Measurements from ENCODE around the gene DDX21.
"Not testable (repeated sequence)": the region's sequence is repeated elsewhere in the genome, so short reads cannot be mapped to it uniquely, and the experiment has no call there.

DDX21 gene

DNA sequence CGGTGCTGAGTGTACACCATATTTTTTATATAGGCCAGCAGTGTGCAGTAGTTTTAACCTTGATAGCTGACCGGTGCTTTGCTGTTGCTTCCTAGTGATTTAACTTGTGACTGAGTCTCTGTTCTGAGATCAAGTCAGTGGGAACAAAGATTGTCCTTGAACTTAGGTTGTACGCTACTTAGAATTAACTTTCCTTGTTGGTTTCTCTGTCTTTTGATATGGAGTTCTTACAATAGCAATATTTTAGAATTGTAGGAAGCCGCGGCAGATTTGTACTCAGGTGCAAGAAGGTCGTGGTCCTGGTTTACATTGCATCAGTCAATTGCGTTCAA is 1.3 kb downstream of the DDX21 start:
- no peaks in the 10 kb centered on the region for H3K9me3 ChIP-seq (ENCODE audit: severe bottlenecking)
- no peaks in the 10 kb centered on the region for H3K27me3 ChIP-seq (ENCODE audit: insufficient read depth, low read depth, severe bottlenecking)
- DNase-seq = no peak
- no peak overlapping the region for H3K27ac ChIP-seq
- H3K4me3 ChIP-seq (ENCODE audit: low read depth, low read length) = peak overlapping the region; percentile 99
- H3K36me3 ChIP-seq = peaks cover 44% of the 10 kb centered on the region
- TF ChIP-seq, protein P1, sequence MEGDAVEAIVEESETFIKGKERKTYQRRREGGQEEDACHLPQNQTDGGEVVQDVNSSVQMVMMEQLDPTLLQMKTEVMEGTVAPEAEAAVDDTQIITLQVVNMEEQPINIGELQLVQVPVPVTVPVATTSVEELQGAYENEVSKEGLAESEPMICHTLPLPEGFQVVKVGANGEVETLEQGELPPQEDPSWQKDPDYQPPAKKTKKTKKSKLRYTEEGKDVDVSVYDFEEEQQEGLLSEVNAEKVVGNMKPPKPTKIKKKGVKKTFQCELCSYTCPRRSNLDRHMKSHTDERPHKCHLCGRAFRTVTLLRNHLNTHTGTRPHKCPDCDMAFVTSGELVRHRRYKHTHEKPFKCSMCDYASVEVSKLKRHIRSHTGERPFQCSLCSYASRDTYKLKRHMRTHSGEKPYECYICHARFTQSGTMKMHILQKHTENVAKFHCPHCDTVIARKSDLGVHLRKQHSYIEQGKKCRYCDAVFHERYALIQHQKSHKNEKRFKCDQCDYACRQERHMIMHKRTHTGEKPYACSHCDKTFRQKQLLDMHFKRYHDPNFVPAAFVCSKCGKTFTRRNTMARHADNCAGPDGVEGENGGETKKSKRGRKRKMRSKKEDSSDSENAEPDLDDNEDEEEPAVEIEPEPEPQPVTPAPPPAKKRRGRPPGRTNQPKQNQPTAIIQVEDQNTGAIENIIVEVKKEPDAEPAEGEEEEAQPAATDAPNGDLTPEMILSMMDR (IDR thresholded peaks at IDR 0.05; ENCODE audit: low read depth, low read length) = no peak

DNA sequence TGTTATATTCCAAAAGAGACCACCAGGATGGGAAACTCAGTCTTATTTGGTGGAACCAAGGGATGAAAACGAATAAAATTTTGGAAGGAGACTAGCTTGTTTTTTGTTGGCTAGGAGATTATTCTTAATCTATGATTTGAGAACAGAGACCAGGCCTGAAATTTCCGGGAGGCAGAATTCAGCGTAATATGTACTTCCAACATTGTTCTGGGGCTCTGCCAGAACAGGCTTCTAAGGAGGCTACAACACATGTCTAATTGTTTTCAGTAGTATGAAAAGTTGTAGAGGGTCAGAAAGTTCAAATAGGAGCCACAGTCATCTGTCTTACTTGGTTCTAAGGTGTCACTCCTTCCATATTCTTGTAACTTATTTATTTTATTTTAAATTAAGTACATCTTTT is 1.7 kb downstream of the DDX21 start:
- H3K27me3 ChIP-seq (ENCODE audit: insufficient read depth, low read depth, severe bottlenecking) = no peaks in the 10 kb centered on the region
- H3K9me3 ChIP-seq (ENCODE audit: severe bottlenecking) = no peaks in the 10 kb centered on the region
- TF ChIP-seq, protein P1 (IDR thresholded peaks at IDR 0.05; ENCODE audit: low read depth, low read length) = no peak
- no peak for DNase-seq
- no peak overlapping the region for H3K27ac ChIP-seq
- no peak overlapping the region for H3K4me3 ChIP-seq (ENCODE audit: low read depth, low read length)
- peaks cover 48% of the 10 kb centered on the region for H3K36me3 ChIP-seq

DNA sequence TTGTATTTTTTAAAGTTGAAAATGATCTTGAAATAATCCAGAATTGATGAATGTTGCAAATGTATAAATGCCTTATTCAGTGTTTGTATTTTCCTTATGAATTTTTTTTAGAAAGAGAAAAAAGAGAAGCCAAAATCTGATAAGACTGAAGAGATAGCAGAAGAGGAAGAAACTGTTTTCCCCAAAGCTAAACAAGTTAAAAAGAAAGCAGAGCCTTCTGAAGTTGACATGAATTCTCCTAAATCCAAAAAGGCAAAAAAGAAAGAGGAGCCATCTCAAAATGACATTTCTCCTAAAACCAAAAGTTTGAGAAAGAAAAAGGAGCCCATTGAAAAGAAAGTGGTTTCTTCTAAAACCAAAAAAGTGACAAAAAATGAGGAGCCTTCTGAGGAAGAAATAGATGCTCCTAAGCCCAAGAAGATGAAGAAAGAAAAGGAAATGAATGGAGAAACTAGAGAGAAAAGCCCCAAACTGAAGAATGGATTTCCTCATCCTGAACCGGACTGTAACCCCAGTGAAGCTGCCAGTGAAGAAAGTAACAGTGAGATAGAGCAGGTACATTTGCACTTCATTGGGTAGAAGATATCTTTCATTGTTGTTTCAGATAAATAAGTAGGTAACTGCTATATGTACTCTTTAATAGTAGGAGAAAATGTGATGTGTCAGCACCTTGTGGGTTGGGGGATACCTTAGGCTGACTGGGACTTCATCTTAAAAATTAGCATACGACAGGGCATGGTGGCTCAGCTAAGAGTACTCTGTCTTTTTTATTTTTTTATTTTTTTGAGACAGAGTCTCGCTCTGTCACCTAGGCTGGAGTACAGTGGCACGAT is 3.9 kb downstream of the DDX21 start:
- Histone ChIP-seq H3K4me3 (ENCODE audit: low read depth, low read length) (no peak overlapping the region), H3K27me3 (ENCODE audit: insufficient read depth, low read depth, severe bottlenecking) (no peaks in the 10 kb centered on the region), H3K9me3 (ENCODE audit: severe bottlenecking) (no peaks in the 10 kb centered on the region), H3K27ac (no peak overlapping the region), H3K36me3 (peaks cover 60% of the 10 kb centered on the region)
- TF ChIP-seq, protein P1 (IDR thresholded peaks at IDR 0.05; ENCODE audit: low read depth, low read length) = no peak
- no peak for DNase-seq

DNA sequence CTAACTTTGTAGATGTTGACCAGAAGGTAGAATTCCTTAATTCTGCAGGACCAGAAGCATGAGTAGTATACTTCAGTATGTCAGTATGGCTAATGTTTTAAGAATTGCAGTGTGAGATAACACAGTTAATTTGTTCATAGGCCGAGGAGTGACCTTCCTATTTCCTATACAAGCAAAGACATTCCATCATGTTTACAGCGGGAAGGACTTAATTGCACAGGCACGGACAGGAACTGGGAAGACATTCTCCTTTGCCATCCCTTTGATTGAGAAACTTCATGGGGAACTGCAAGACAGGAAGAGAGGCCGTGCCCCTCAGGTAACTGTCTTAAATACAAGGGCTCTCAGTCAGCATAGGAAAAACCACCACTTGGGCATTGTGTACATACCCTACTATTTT is 7.2 kb downstream of the DDX21 start:
- H3K27me3 ChIP-seq (ENCODE audit: insufficient read depth, low read depth, severe bottlenecking) = no peaks in the 10 kb centered on the region
- H3K27ac ChIP-seq = no peak overlapping the region
- no peak for DNase-seq
- H3K36me3 ChIP-seq = peaks cover 84% of the 10 kb centered on the region
- no peaks in the 10 kb centered on the region for H3K9me3 ChIP-seq (ENCODE audit: severe bottlenecking)
- TF ChIP-seq, protein P1 (IDR thresholded peaks at IDR 0.05; ENCODE audit: low read depth, low read length) = no peak
- H3K4me3 ChIP-seq (ENCODE audit: low read depth, low read length) = no peak overlapping the region

DNA sequence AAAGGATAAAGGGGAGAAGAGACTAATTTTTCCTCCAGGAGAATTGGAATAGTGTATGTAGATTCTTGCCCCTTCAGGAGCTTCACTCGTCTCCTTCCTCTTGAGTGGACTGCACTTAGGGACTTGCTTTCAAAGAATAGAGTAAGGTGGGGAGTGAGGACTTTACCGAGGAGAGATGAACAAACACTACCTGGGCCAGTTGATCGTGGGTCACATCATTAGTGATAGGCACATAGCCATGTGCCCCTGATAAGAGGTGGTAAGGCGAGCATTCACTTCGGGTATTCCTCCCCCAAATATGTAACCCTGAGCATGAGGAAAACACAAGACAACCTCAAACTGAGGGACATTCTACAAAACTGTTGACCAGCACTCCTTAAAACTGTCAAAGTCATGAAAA is 18.0 kb downstream of the DDX21 start:
- no peak overlapping the region for H3K4me3 ChIP-seq (ENCODE audit: low read depth, low read length)
- H3K9me3 ChIP-seq (ENCODE audit: severe bottlenecking) = no peaks in the 10 kb centered on the region
- H3K27me3 ChIP-seq (ENCODE audit: insufficient read depth, low read depth, severe bottlenecking) = no peaks in the 10 kb centered on the region
- no peak for DNase-seq
- no peak overlapping the region for H3K27ac ChIP-seq
- H3K36me3 ChIP-seq = peaks cover 76% of the 10 kb centered on the region
- TF ChIP-seq, protein P1 (IDR thresholded peaks at IDR 0.05; ENCODE audit: low read depth, low read length) = no peak

DNA sequence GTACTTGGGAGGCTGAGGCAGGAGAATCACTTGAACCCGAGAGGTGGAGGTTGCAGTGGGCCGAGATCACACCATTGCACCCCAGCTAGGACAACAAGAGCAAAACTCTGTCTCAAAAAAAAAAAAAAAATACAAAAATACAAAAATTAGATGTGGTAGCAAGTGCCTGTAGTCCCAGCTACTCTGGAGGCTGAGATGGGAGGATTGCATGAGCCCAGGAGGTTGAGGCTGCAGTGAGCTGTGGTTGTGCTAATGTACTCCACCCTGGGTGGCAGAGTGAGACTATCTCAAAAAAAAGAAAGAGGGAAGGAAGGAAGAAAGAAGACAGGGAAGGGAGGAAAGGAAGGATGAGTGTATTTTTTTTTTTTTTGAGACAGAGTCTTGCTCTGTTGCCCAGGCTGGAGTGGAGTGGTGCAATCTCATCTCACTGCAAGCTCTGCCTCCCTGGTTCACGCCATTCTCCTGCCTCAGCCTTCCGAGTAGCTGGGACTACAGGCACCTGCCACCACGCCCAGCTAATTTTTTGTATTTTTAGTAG is 20.0 kb downstream of the DDX21 start:
- not testable (repeated sequence) for H3K9me3 ChIP-seq (ENCODE audit: severe bottlenecking); H3K27me3 ChIP-seq (ENCODE audit: insufficient read depth, low read depth, severe bottlenecking); H3K4me3 ChIP-seq (ENCODE audit: low read depth, low read length); H3K27ac ChIP-seq; DNase-seq
- peaks cover 60% of the 10 kb centered on the region for H3K36me3 ChIP-seq

DNA sequence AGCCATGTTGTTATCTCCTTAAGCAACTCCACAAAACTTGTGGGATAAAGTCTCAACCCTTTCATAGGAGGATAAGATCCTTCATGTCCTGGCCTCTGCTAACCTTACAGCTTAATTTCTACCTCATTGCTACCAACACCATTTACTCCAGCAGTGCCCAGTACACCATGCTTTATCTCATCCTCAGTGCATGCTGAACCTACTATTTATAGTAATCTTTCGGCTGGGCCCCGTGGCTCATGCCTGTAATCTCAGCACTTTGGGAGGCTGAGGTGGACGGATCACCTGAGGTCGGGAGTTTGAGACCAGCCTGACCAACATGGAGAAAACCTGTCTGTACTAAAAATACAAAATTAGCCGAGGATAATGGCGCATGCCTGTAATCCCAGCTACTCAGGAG is 23.8 kb downstream of the DDX21 start:
- not testable (repeated sequence) for H3K27me3 ChIP-seq (ENCODE audit: insufficient read depth, low read depth, severe bottlenecking); H3K9me3 ChIP-seq (ENCODE audit: severe bottlenecking); H3K4me3 ChIP-seq (ENCODE audit: low read depth, low read length)
- Histone ChIP-seq H3K27ac (peak overlapping the region; percentile 32), H3K36me3 (peaks cover 45% of the 10 kb centered on the region)
- DNase-seq = peak; percentile 83

Measured in WERI-Rb-1 (cell line).